SK-N-MC (cell line): ENCODE data around the gene MAPKAPK3.

Source experiments
- EZH2 ChIP-seq: fragments of 200-600 bp; sonication (generic); IDR thresholded peaks from one replicate; pipeline ENCODE4 v1.6.1; 2017; ENCODE audit warnings: antibody characterized with exemption
- FOXP2 ChIP-seq: optimal IDR thresholded peaks from 2 replicates; pipeline ENCODE3; 2011; ENCODE audit warnings: mild to moderate bottlenecking, moderate library complexity; ENCODE audit not compliant: insufficient read depth; ENCODE audit errors: extremely low read length, control extremely low read depth
- POLR2AphosphoS5 ChIP-seq: IDR thresholded peaks from 2 replicates; pipeline ENCODE4 v1.6.1; 2012; ENCODE audit warnings: mild to moderate bottlenecking, low read depth, low read length, borderline replicate concordance

DNA sequence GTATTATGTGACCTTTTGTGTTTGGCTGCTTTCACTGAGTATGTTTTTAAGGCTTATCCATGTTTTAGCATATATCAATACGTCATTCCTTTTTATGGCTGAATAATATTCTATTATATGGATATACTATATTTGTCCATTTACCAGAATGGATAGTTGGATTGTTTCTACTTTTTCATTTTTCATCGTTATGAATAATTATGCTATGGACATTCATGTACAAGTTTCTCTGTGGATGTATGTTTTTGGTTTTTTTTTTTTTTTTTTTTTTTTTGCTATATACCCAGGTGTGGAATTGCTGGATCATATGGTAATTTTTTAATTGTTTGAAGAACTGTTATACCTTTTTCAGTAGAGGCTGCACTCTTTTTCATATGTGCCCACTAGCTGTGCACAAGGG, 81.3 kb downstream of the MAPKAPK3 start:
- no peak for TF ChIP-seq POLR2AphosphoS5
- no peak for TF ChIP-seq EZH2
- TF ChIP-seq FOXP2: no peak
